B cell (primary cell): ENCODE results near the gene CCDC34.

Experiments
- EZH2 ChIP-seq: IDR thresholded peaks from 2 replicates; pipeline ENCODE4 v1.6.1; 2012; ENCODE audit warnings: borderline replicate concordance, low read depth, mild to moderate bottlenecking, moderate library complexity, low read length; ENCODE audit not compliant: insufficient read depth, poor library complexity, severe bottlenecking
- TF ChIP-seq, protein P1 (sequence below): fragments of 200-600 bp; IDR thresholded peaks from one replicate; pipeline ENCODE4 v1.8.0; 2022; ENCODE audit warnings: antibody characterized with exemption, mild to moderate bottlenecking

DNA sequence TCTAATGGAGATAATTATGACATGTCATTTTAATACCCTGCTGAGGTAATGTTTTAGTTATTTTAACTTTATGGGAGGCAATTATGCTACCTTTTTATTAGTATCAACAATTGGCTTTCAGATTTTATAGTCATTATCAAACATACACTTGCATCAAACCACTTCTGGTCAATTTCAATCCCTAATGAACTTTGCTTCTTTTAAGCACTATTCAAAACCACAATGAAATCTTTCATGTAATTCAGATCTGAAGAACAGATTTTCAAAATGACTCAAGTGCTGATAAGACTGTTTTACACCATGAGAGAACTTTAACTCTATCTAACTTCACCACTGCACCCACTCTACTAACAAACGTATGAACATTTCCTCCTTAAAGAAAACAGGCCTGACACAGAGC lies 25.9 kb upstream of the CCDC34 start:
- no peak for TF ChIP-seq EZH2
- TF ChIP-seq, protein P1, sequence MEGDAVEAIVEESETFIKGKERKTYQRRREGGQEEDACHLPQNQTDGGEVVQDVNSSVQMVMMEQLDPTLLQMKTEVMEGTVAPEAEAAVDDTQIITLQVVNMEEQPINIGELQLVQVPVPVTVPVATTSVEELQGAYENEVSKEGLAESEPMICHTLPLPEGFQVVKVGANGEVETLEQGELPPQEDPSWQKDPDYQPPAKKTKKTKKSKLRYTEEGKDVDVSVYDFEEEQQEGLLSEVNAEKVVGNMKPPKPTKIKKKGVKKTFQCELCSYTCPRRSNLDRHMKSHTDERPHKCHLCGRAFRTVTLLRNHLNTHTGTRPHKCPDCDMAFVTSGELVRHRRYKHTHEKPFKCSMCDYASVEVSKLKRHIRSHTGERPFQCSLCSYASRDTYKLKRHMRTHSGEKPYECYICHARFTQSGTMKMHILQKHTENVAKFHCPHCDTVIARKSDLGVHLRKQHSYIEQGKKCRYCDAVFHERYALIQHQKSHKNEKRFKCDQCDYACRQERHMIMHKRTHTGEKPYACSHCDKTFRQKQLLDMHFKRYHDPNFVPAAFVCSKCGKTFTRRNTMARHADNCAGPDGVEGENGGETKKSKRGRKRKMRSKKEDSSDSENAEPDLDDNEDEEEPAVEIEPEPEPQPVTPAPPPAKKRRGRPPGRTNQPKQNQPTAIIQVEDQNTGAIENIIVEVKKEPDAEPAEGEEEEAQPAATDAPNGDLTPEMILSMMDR: no peak
